Measurements from ENCODE around the gene SPOCK3. TPM values are rescaled to one million over a fixed set of nuclear protein-coding genes. Genes with fewer than 3 reads are reported as not detected.

Gene SPOCK3
- total and polyA plus RNA-seq, 11 donors, result 0.06 to 3.0 (median 1.1) TPM; not detected in 1

- intact Hi-C loops (cut with DNase I), result no loop called here
- Histone ChIP-seq H3K27me3 (no peaks in the 10 kb centered on the region), H3K36me3 (no peaks in the 10 kb centered on the region), H3K27ac (no peak overlapping the region), H3K4me1 (peaks cover 0 to 3% (median 0%) of the 10 kb centered on the region in 12 donors), H3K9me3 (no peaks in the 10 kb centered on the region), H3K4me3 (no peak overlapping the region)
- peak in 1 of 4 donors; percentile 47 for ATAC-seq
- 6 to 24% (median 9%) methylated on average over 1 of the region's 1 CpG for WGBS, 4 donors
- DNase-seq, result no peak
- TF ChIP-seq POLR2A (IDR thresholded peaks at IDR 0.05), result no peak
- TF ChIP-seq, protein P1, sequence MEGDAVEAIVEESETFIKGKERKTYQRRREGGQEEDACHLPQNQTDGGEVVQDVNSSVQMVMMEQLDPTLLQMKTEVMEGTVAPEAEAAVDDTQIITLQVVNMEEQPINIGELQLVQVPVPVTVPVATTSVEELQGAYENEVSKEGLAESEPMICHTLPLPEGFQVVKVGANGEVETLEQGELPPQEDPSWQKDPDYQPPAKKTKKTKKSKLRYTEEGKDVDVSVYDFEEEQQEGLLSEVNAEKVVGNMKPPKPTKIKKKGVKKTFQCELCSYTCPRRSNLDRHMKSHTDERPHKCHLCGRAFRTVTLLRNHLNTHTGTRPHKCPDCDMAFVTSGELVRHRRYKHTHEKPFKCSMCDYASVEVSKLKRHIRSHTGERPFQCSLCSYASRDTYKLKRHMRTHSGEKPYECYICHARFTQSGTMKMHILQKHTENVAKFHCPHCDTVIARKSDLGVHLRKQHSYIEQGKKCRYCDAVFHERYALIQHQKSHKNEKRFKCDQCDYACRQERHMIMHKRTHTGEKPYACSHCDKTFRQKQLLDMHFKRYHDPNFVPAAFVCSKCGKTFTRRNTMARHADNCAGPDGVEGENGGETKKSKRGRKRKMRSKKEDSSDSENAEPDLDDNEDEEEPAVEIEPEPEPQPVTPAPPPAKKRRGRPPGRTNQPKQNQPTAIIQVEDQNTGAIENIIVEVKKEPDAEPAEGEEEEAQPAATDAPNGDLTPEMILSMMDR (IDR thresholded peaks at IDR 0.05), result no peak
Measured at GRCh38 chr4:167177925-167178324, 56.4 kb downstream of the SPOCK3 start.

GRCh38 chr4:167176723-167177367 lies 57.4 kb downstream of the SPOCK3 start:
- no peak for ATAC-seq

GRCh38 chr4:167171928-167172327 lies 62.4 kb downstream of the SPOCK3 start:
- H3K4me3 ChIP-seq, result no peak overlapping the region
- TF ChIP-seq POLR2A (IDR thresholded peaks at IDR 0.05), result no peak
- TF ChIP-seq, protein P1 (IDR thresholded peaks at IDR 0.05), result no peak
- H3K27ac ChIP-seq, result no peak overlapping the region
- no peaks in the 10 kb centered on the region for H3K4me1 ChIP-seq
- H3K9me3 ChIP-seq, result no peaks in the 10 kb centered on the region
- H3K36me3 ChIP-seq, result no peaks in the 10 kb centered on the region
- 48 to 75% (median 55%) methylated on average over 1 of the region's 1 CpG for WGBS, 4 donors
- DNase-seq (no peak), ATAC-seq (no peak)
- no peaks in the 10 kb centered on the region for H3K27me3 ChIP-seq
- intact Hi-C loops (cut with DNase I), result no loop called here

More at GRCh38 chr4:167176723-167177367, 57.4 kb downstream of the SPOCK3 start:
- H3K27me3 ChIP-seq, result no peaks in the 10 kb centered on the region
- intact Hi-C loops (cut with DNase I), result no loop called here
- no peak for DNase-seq
- no peak overlapping the region for H3K4me3 ChIP-seq
- no peaks in the 10 kb centered on the region for H3K9me3 ChIP-seq
- no peak for TF ChIP-seq POLR2A (IDR thresholded peaks at IDR 0.05)
- TF ChIP-seq, protein P1 (IDR thresholded peaks at IDR 0.05), result no peak
- peaks cover 0 to 3% (median 0%) of the 10 kb centered on the region in 12 donors for H3K4me1 ChIP-seq
- WGBS, 4 donors, result 65 to 74% (median 70%) methylated on average over 6 of the region's 6 CpGs
- no peaks in the 10 kb centered on the region for H3K36me3 ChIP-seq
- H3K27ac ChIP-seq, result no peak overlapping the region

GRCh38 chr4:167168611-167169010 lies 65.7 kb downstream of the SPOCK3 start:
- intact Hi-C loops (cut with DNase I), result no loop called here
- ATAC-seq (no peak), DNase-seq (no peak)
- H3K4me3 ChIP-seq, result no peak overlapping the region
- H3K27me3 ChIP-seq, result no peaks in the 10 kb centered on the region
- TF ChIP-seq POLR2A (IDR thresholded peaks at IDR 0.05), result no peak
- TF ChIP-seq, protein P1 (IDR thresholded peaks at IDR 0.05), result no peak
- H3K4me1 ChIP-seq, result no peaks in the 10 kb centered on the region
- no peaks in the 10 kb centered on the region for H3K9me3 ChIP-seq
- WGBS, 4 donors, result 88 to 95% (median 91%) methylated on average over 2 of the region's 2 CpGs
- H3K36me3 ChIP-seq, result no peaks in the 10 kb centered on the region
- H3K27ac ChIP-seq, result no peak overlapping the region
